NCI-H2196 (cell line): Measurements from ENCODE around the gene MCMBP.
A peak's percentile ranks its signal among the peaks of the same experiment; 100 is the strongest.
"Not testable (repeated sequence)": the region's sequence is repeated elsewhere in the genome, so short reads cannot be mapped to it uniquely, and the experiment has no call there.

Experiments
- DNase-seq: peaks from one replicate; lab custom pipeline; 2025; ENCODE audit not compliant: unreplicated experiment; lab: John Stamatoyannopoulos, UW

MCMBP gene

DNA sequence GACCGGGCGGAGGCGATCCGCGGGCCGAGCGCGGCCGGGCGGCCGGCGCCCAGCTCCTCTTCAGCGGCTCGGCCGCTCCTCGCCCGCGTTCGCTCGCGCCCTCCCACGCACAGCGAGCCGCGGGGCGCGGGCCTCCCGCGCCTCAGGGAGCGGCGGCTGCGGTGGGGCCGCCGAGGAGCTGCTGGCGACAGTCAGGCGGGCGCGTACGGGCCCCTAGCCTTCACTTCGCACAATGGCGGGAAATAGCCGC lies at the start of gene MCMBP:
TSS of gene MCMBP (minus strand) at position 234 of the 250 bp plus-strand sequence. CDS start 259 bp downstream, outside the sequence.
- no peak for DNase-seq

DNA sequence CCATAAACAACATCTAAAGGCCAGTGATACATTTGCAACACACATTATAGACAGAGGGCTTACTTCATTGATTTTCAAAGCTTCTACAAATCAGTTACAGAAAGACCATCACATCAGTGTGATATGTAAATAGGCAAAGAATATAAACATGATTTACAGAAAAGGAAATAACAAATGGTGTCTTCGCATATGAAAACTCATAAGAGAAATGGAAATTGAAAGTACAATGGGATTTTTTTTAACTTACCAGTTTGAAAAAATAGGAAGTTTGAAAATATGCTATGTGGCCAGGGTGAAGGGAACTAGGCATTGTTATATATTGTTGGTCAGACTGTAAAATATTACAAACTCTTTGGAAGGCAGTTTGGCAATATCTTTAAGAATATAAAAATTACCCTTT lies 47.2 kb upstream of the MCMBP start:
- no peak for DNase-seq

- DNase-seq: no peak
Measured at GRCh38 chr10:119919271-119919670, 46.6 kb upstream of the MCMBP start.

- no peak for DNase-seq
Measured at GRCh38 chr10:119917777-119918176, 45.1 kb upstream of the MCMBP start.

GRCh38 chr10:119910689-119911088 lies 38.0 kb upstream of the MCMBP start:
- DNase-seq: no peak

DNA sequence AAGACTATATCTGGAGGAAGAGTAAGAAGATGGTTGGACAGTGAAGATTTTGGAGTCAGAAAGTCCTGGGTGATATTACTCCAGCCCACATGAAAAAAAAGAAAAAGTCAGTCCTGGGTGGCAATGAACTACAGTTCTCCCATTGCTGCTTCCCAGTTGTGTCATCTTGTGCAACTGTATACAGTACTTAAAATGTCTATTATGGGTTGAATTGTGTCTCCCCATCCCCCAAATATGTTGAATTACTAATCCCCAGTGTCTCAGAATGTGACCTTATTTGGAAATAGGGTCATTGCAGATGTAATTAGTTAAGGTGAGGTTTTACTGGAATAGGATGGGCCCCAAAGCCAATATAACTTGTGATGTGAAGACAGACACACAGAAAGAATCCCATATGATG lies 35.5 kb upstream of the MCMBP start:
- no peak for DNase-seq

DNA sequence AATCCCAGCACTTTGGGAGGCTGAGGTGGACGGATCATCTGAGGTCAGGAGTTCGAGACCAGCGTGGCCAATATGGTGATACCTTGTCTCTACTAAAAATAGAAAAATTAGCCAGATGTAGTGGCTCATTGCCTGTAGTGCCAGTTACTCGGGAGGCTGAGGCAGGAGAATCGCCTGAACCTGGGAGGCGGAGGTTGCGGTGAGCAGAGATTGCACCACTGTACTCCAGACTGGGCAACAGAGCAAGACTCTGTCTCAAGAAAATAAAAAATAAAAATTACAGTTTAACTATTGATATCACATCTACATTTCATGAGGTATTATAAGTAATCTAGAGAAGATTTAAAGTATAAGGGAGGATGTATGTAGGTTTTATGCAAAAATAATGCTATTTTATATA lies 35.1 kb upstream of the MCMBP start:
- not testable (repeated sequence) for DNase-seq

GRCh38 chr10:119903946-119904666 lies 31.5 kb upstream of the MCMBP start:
- DNase-seq: no peak

DNA sequence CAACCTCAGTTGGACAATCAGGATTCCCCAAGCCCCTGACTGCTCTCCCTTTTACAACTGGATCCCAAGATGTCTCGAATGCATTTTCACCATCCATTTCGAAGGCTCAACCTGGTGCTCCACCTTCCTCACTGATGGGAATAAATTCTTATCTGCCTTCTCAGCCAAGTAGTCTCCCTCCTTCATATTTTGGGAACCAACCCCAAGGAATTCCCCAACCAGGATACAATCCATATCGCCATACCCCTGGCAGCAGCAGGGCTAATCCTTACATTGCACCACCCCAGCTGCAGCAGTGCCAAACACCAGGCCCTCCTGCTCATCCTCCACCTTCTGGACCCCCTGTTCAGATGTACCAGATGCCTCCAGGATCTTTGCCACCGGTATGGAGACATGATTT lies 25.9 kb upstream of the MCMBP start:
- DNase-seq: no peak

DNA sequence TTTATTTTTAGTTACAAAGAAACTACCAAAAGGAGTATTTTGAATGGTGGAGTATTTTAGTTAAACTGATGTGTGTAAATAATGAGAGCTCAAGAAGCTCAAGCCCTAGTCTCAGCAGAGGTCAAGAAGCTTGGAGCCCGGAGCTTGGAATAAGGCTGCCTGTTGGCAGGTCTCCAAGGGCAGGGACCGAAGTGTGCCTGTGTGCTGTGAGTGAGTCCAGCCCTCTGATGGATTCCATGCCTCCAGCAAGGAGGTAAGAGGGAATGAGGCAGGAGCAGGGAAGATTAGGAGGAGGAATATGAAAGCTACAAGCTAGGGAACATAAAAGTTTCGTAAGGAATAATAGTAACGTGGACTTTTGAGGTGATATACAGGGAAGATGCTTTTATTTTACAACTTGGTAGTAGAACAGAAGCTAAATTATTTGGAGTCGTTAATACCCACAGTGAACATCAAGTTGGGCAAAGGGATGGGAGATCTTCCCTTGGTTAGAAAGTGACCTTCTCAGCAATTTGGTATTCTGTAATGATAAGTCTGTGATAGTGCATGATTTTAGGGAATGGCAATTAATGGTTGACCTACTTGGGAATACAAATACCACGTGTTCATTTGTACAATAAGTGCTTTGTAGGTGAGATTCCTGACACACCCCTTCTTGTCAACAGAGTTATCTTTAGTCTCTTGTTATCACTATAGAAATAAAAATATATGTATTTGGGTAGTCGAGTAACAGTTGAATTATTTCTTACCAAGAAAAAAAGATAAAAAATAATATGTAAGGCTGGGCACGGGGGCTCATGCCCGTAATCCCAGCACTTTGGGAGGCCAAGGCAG lies 24.5 kb upstream of the MCMBP start:
- DNase-seq: no peak

- DNase-seq: no peak
Measured at GRCh38 chr10:119896061-119896655, 23.5 kb upstream of the MCMBP start.

- DNase-seq: no peak
Measured at GRCh38 chr10:119893845-119894427, 21.3 kb upstream of the MCMBP start.

GRCh38 chr10:119893074-119893473 lies 20.4 kb upstream of the MCMBP start:
- DNase-seq: no peak

DNA sequence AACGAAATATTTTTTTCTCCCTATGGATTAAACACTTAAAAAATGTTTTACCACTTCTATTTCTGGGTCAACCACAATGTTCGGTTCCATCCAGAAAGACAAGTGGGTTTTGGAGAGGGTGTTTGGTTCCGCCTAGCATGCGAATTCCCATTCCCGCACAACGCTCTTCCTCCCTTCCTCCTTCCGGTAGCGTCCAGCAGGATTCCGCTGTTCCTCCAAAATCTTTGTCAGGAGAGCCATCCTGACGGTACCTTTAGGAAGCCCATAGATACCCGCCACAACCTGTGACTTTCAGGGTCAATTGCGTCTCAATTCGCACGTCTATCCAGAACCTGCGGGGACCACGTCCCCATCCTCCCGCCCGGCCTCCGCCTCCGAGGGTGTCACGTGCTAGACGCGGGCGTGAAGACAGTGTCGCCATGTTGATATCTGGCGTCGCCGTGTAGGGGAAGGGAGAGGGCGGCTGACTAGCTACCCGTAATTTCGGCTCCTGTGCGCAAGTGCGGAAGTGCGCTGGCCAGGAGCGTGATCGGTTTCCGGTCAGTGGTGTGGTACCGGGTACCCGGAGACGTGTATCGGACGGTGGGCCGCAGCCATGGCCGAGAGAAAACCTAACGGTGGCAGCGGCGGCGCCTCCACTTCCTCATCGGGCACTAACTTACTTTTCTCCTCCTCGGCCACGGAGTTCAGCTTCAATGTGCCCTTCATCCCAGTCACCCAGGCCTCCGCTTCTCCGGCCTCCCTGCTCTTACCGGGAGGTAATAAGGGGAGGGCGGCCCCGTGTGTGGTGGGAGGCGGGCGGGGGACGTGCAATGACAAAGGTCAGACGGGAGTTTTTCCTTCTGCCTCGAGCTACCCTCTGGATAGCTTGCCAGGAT lies 19.8 kb upstream of the MCMBP start, which contains the start of gene SEC23IP:
TSS of gene SEC23IP (plus strand) at position 543 of the 878 bp plus-strand sequence. CDS start at position 596, 53 bp downstream.
- DNase-seq: peak; percentile 86

- DNase-seq: not testable (repeated sequence)
Measured at GRCh38 chr10:119891849-119892187, 19.2 kb upstream of the MCMBP start.

- not testable (repeated sequence) for DNase-seq
Measured at GRCh38 chr10:119890307-119890706, 17.7 kb upstream of the MCMBP start.

DNA sequence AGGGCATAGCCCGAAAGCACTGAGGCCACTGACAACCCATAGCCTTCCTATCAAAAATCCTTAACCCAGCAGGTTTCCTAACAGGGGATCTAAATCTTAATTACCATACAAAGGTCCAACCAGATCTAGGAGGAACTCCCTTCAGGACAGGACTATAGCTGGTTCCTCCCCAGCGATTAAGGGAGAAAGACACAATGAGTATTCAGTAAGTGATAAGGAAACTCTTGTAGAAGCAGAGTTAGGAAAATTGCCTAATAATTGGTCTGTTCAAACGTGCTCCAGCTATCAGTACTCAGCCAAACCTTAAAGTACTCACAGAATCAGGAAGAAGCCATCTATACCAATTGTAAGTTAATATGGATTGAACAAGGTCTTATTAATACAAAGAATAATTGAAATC lies 16.6 kb upstream of the MCMBP start:
- DNase-seq: not testable (repeated sequence)

DNA sequence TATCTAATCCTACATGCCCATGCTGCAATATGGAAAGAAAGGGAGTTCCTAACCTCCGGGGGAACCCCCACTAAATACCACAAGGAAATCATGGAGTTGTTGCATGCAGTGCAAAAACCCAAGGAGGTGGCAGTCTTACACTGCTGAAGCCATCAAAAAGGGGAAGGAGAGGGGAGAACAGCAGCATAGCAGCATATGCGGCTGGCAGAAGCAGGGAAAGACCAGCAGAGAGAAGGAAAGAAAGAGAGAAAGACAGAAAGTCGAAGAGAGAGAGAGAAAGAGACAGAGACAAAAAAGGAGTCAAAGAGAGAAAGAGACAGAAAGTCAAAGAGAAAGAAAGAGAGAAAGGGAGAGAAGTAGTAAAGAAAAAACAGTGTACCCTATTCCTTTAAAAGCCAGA lies 16.1 kb upstream of the MCMBP start:
- DNase-seq: not testable (repeated sequence)

- not testable (repeated sequence) for DNase-seq
Measured at GRCh38 chr10:119886070-119886469, 13.4 kb upstream of the MCMBP start.

DNA sequence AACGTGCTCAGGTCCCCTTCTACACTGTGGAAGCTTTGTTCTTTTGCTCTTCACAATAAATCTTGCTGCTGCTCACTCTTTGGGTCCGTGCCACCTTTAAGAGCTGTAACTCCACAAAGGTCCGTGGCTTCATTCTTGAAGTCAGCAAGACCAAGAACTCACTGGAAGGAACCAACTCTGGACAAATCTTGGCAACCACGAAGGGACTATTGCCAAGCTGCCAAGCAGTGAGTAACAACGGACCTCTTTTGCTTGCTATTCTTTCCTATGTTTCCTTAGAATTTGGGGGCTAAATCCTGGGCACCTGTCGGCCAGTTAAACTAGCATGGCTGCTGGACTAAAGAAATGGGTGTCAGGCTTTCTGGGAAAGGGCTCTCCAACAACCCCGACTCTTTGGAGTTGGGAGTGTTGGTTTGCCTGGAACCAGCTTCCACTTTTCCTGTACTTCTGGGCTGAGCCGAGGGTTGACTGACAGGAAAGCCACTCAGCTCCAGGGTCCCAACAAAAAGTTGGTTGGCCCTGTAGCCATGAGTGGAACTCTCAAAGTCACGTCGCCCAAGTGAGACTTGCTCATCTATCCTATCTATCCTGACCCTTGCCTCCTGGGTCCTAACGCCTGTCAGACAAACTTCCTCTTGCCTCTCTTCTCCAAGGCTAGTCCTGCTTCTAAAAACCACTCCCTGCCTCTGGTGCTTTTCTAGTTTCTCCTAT lies 11.4 kb upstream of the MCMBP start:
- DNase-seq: not testable (repeated sequence)
